Activated CD4-positive, CD25-positive, alpha-beta regulatory T cell treated with anti-CD3 and anti-CD28 coated beads, Interleukin-2, amount 50 U/mL, for 16 hours (primary cell): ENCODE results near the gene LRRC49.
"Not testable (repeated sequence)": the region's sequence is repeated elsewhere in the genome, so short reads cannot be mapped to it uniquely, and the experiment has no call there.

Experiments
- DNase-seq: peaks from one replicate; pipeline ENCODE4 v3.0.0-alpha.2; 2020; ENCODE audit warnings: low read depth, low spot score

The LRRC49 gene

GRCh38 chr15:70892002-70892911 is at the start of gene LRRC49, which contains the start of gene THAP10:
Gene LRRC49 (plus strand): TSS chr15:70892826. CDS start chr15:70892895, 69 bp downstream.
Gene THAP10 (minus strand): TSS chr15:70892433. CDS start chr15:70892272, 161 bp downstream.
- DNase-seq = no peak

- no peak for DNase-seq
These were observed 46.8 kb upstream of the LRRC49 start for GRCh38 chr15:70845602-70846360.

- no peak for DNase-seq
These were observed 40.7 kb upstream of the LRRC49 start for GRCh38 chr15:70851889-70852288.

- no peak for DNase-seq
These were observed 39.9 kb upstream of the LRRC49 start for GRCh38 chr15:70852501-70853317.

GRCh38 chr15:70853318-70853972 is 39.2 kb upstream of the LRRC49 start:
- no peak for DNase-seq

- DNase-seq = no peak
These were observed 38.5 kb upstream of the LRRC49 start, which contains the start of gene LARP6 for GRCh38 chr15:70853973-70854665. Gene LARP6 (minus strand): TSS chr15:70854157. CDS start chr15:70854088, 69 bp downstream.

- no peak for DNase-seq
These were observed 38.0 kb upstream of the LRRC49 start for GRCh38 chr15:70854666-70854976.

- DNase-seq = no peak
These were observed 36.9 kb upstream of the LRRC49 start for GRCh38 chr15:70855764-70856163.

- DNase-seq = no peak
These were observed 36.3 kb upstream of the LRRC49 start for GRCh38 chr15:70856177-70856883.

GRCh38 chr15:70856884-70857561 is 35.6 kb upstream of the LRRC49 start:
- no peak for DNase-seq

- no peak for DNase-seq
These were observed 34.9 kb upstream of the LRRC49 start for GRCh38 chr15:70857562-70858285.

- DNase-seq = not testable (repeated sequence)
These were observed 33.9 kb upstream of the LRRC49 start for GRCh38 chr15:70858614-70859321.

GRCh38 chr15:70859322-70859908 is 33.2 kb upstream of the LRRC49 start:
- no peak for DNase-seq

- DNase-seq = no peak
These were observed 32.6 kb upstream of the LRRC49 start for GRCh38 chr15:70859998-70860397.

- DNase-seq = no peak
These were observed 29.0 kb upstream of the LRRC49 start for GRCh38 chr15:70863450-70864218.

- no peak for DNase-seq
These were observed 25.5 kb upstream of the LRRC49 start for GRCh38 chr15:70866982-70867641.
